GM19193 (cell line): ENCODE measurements around the gene TMEM247.

Experiments
- POLR2A ChIP-seq: IDR thresholded peaks from 4 replicates; pipeline ENCODE4 v1.6.1; 2011; ENCODE audit not compliant: insufficient read depth, insufficient read length; ENCODE audit errors: extremely low read depth

Gene TMEM247

GRCh38 chr2:46493971-46494250 is 14.5 kb downstream of the TMEM247 start:
- TF ChIP-seq POLR2A = no peak

DNA sequence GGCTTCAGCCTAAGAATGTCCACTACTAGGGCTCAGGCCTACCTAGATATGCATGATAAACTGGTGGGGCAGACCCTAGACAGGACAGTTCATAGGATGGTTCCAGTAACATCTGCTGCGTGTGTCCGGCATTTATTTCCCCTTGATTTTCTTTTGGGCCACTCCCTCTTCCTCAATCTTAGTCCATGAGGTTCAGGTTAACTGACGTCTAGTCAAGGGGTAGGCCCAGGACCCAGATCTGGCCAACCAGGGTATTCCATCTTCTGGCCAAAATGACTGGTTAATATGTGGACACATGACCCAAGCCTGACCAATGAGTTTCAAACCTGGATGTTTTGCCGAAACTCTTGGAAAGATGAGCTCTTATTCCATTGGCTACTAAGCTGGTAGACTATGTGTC is 15.2 kb downstream of the TMEM247 start:
- no peak for TF ChIP-seq POLR2A

- no peak for TF ChIP-seq POLR2A
Measured at GRCh38 chr2:46495231-46496030, 16.1 kb downstream of the TMEM247 start.

GRCh38 chr2:46497766-46498165 is 18.4 kb downstream of the TMEM247 start:
- no peak for TF ChIP-seq POLR2A

DNA sequence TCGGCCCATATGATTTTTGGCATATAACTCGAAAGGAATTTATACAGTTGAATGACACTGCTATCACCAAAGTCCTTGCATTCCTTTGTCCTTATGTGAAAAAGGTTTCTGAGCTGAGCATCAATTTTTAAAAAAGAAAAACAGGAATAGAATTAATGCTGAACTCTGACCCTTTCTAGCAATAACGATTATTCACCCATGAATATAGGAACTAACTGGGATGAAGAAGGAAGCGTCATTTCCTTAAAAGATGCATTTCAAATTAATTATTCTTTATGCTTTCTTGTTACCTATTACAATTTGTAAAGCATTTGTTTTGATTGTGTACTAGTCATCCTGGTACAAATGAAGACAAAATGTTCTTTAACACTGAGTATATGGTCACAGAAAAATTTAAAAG is 19.3 kb downstream of the TMEM247 start:
- no peak for TF ChIP-seq POLR2A

DNA sequence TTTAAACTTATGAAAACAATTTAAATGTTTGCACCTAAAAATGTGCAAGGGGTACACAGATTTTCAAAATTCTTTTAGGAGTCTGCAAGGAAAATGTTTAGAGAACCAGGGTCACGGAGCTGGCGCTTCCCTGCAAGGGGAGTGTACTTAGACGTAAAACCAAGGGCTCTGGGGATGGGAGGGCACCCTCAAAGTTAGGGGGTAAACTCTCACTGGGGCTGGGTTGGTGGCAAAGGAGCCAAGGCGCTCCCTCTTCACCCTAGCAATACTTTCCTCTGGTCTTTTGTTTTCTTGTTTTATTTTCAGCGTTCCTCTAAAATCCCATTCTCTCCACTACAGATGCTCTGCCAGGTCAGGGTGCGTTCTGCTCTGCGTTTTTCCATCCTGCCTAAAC is 20.0 kb downstream of the TMEM247 start:
- no peak for TF ChIP-seq POLR2A

GRCh38 chr2:46500801-46501200 is 21.4 kb downstream of the TMEM247 start:
- no peak for TF ChIP-seq POLR2A

DNA sequence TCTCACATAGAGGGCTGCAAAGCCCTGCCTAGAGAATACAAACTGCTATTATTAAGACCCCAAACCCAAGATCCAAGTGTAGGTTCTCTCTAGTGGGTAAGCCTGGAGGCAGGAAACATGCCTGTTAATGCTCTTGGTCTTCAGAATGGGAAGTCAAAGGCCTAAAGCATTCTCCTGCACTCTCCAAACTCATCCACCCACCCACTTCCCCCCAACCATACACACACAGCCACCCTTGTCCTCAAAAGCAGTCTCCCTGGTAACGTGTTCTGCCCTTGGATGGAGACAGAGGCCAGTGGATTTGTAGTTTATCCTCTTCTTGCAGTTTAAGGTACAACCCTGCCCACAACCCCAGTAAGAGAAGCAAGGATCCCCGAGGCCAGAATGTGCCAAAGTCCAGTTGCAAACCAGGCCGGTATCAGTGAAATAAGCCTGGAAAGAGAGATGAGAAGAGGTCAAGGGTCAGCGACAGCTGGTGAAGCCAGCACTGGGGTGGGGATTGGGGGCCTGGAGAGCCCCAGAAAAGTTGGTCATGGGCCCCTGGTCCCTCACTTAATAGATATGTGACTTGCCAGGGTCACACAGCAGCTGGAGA is 23.0 kb downstream of the TMEM247 start:
- no peak for TF ChIP-seq POLR2A

DNA sequence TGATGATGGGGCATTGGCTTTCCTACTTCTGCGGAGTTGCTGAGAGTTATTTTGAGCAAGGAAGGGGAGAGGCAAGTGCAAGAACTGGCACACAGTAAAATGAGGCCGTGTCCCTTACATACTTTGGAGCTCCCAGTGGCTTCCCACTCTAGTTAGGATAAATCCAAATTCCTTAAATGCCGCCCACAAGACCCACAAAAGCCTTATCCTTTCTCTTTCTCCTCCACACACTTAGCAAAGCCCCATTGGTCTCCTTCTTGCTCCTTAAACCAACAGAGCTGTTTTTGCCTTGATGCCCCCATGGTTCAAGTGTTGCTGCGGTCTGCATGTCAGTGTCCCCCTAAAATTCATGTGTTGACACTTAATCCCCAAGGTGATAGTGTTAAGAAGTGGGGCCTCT is 24.3 kb downstream of the TMEM247 start:
- no peak for TF ChIP-seq POLR2A

- no peak for TF ChIP-seq POLR2A
Measured at GRCh38 chr2:46504221-46504620, 24.9 kb downstream of the TMEM247 start.

DNA sequence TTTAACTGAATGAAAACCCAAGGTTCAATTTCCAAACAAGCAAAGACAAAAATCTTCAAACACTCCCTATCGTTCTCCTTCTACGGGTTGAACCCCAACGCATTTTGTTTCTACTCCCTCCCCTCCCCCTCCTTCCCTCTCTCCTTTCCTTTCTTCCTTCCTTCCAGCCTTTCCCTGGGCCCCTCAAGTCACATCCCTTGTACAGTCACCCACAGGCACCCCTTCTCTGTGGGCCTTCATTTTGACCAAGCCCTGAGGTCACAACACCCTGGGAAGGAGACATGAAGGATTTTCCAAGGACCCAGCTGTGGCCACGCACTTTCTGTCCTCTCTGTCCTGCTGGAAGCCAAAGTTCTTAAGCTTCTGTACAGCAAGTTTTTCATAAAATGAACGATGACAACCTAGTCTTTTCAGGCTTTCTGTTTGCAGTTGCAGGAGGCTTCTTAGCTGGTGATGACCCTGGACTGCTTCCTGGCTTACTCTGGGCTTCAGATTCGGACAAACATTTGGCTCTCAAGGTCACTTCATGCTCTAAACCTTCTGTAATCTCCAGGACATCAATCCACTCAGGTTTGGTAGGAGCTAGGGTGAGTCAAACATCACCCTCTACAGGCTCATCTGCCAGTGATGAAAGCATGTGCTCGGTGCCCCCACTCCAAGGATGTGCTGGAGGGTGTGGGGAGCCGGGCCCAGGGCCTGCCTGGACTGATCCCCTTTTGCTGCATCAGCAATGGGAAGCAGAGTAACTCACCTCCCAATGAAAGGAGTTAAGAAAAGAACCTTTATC is 25.5 kb downstream of the TMEM247 start:
- TF ChIP-seq POLR2A = no peak

- TF ChIP-seq POLR2A = no peak
Measured at GRCh38 chr2:46505472-46505783, 26.1 kb downstream of the TMEM247 start.

- TF ChIP-seq POLR2A = no peak
Measured at GRCh38 chr2:46506131-46506706, 26.9 kb downstream of the TMEM247 start.

DNA sequence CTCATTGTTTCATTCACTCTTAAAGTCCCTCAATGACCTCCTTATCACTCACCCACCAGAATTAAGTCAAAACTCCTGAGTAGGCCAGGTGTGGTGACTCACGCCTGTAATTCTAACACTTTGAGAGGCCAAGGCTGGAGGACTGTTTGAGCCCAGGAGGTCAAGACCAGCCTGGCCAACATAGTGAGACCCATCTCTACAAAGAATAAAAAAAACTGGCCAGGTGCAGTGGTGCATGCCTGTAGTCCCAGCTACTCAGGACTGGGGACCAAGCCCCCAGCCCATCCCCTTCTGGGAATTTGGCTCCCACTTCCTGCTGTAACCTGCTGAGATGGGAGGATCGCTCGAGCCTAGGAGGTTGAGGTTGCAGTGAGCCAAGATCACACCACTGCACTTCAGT is 28.9 kb downstream of the TMEM247 start:
- TF ChIP-seq POLR2A = no peak

- TF ChIP-seq POLR2A = no peak
Measured at GRCh38 chr2:46508759-46509158, 29.4 kb downstream of the TMEM247 start.

- TF ChIP-seq POLR2A = no peak
Measured at GRCh38 chr2:46509804-46510203, 30.4 kb downstream of the TMEM247 start.
